GM12878 (cell line): ENCODE data around the gene PPP1R10. TPM values are rescaled to one million over a fixed set of nuclear protein-coding genes. Genes with fewer than 3 reads are reported as not detected.

ENCODE experiments used
- ATAC-seq: fragments of 200-7000 bp; cut with Tn5 transposase; 3 replicates; pipeline ENCODE4 v1.9.1; 2020; ENCODE audit warnings: mild to moderate bottlenecking, moderate library complexity
- BruUV-seq: library from RNA; stranded (reverse); fragments of 400-500 nt; replicated peaks from 2 replicates; lab custom pipeline; 2021; lab: Mats Ljungman, UMichigan
- CTCF ChIA-PET: fragments of 300-600 bp; sonication (Branson Sonifier 250); formaldehyde crosslinking; extraction: SDS; loops from one replicate; lab custom pipeline; 2021; ENCODE audit warnings: inconsistent platforms; lab: Yijun Ruan, JAX
- POLR2A ChIA-PET: fragments of 350-600 bp; formaldehyde crosslinking; extraction: SDS; loops from one replicate; lab custom pipeline; 2021; ENCODE audit warnings: inconsistent platforms; lab: Charles Lee
- RAD21 ChIA-PET: fragments of 300-600 bp; sonication (Branson Sonifier 250); formaldehyde crosslinking; loops from one replicate; lab custom pipeline; 2023; ENCODE audit warnings: antibody characterized with exemption; ENCODE audit not compliant: unreplicated experiment; lab: Charles Lee
- SMC1A ChIA-PET: fragments of 300-600 bp; sonication (Branson Sonifier 250); formaldehyde crosslinking; loops from one replicate; lab custom pipeline; 2023; ENCODE audit not compliant: unreplicated experiment, uncharacterized antibody; lab: Charles Lee
- DNase-seq: peaks from one replicate; pipeline ENCODE4 v3.0.0-alpha.2; 2011; ENCODE audit warnings: low read depth, low spot score
- FAIRE-seq: peaks from 3 replicates; lab custom pipeline; 2011; peaks lifted over from hg19 to GRCh38; lab: Jason Lieb, UNC
- H2AFZ ChIP-seq: 2 replicates; pipeline ENCODE4 v1.6.0; 2011; ENCODE audit warnings: low read depth, low read length, control low read depth; ENCODE audit not compliant: control insufficient read depth
- H3K27ac ChIP-seq: 2 replicates; pipeline ENCODE4 v1.5.1; 2011; ENCODE audit warnings: control low read depth; ENCODE audit not compliant: control insufficient read depth, insufficient read depth
- H3K27me3 ChIP-seq, 2 experiments: replicated peaks in 1 of 2; 2 replicates each; pipeline versions ENCODE4 v1.6.0 to v1.6.1; 2011; ENCODE audit warnings: low read length in 1 of 2; ENCODE audit not compliant: control insufficient read depth in 2 of 2, insufficient read depth in 2 of 2
- H3K36me3 ChIP-seq, 2 experiments: 2 replicates each; pipeline ENCODE4 v1.5.1; 2011; ENCODE audit warnings: low read length in 1 of 2; ENCODE audit not compliant: control insufficient read depth in 2 of 2, insufficient read depth in 2 of 2
- H3K4me1 ChIP-seq: 2 replicates; pipeline ENCODE4 v1.6.1; 2011; ENCODE audit warnings: mild to moderate bottlenecking, low read length, moderate library complexity, mixed read lengths; ENCODE audit not compliant: control insufficient read depth, insufficient read depth
- H3K4me2 ChIP-seq: 2 replicates; pipeline ENCODE4 v1.6.0; 2011; ENCODE audit warnings: control low read depth; ENCODE audit not compliant: control insufficient read depth, insufficient read depth
- H3K4me3 ChIP-seq: fragments of 200-600 bp; sonication (generic); 2 replicates; pipeline ENCODE4 v1.5.1; 2016
- H3K79me2 ChIP-seq: 2 replicates; pipeline ENCODE4 v1.6.0; 2011; ENCODE audit warnings: low read length; ENCODE audit not compliant: control insufficient read depth, insufficient read depth
- H3K9ac ChIP-seq: 2 replicates; pipeline ENCODE4 v1.8.0; 2011; ENCODE audit warnings: low read length, control low read depth, mixed read lengths; ENCODE audit not compliant: control insufficient read depth, insufficient read depth
- H3K9me3 ChIP-seq: replicated peaks from 3 replicates; pipeline ENCODE4 v1.5.1; 2011; ENCODE audit warnings: mild to moderate bottlenecking, low read length; ENCODE audit not compliant: control insufficient read depth, insufficient read depth
- H4K20me1 ChIP-seq: 2 replicates; pipeline ENCODE4 v1.6.0; 2011; ENCODE audit not compliant: control insufficient read depth, insufficient read depth
- ATF2 ChIP-seq: IDR thresholded peaks from 2 replicates; pipeline ENCODE4 v1.6.1; 2012; ENCODE audit warnings: low read length, inconsistent platforms
- CREB1 ChIP-seq: IDR thresholded peaks from 2 replicates; pipeline ENCODE4 v1.6.1; 2012; ENCODE audit warnings: low read depth, mild to moderate bottlenecking, inconsistent platforms
- E2F8 ChIP-seq: fragments of 450-650 bp; IDR thresholded peaks from 2 replicates; pipeline ENCODE4 v1.6.1; 2018; ENCODE audit warnings: mild to moderate bottlenecking, low read depth, moderate library complexity; ENCODE audit not compliant: partially characterized antibody
- HDAC2 ChIP-seq: fragments of 200-600 bp; sonication (generic); IDR thresholded peaks from 2 replicates; pipeline ENCODE4 v1.6.1; 2017
- IRF3 ChIP-seq: fragments of 450-650 bp; IDR thresholded peaks from 2 replicates; pipeline ENCODE4 v1.6.1; 2014; ENCODE audit warnings: mild to moderate bottlenecking
- IRF4 ChIP-seq: IDR thresholded peaks from 2 replicates; pipeline ENCODE4 v1.6.1; 2011; ENCODE audit warnings: low read depth, low read length
- MEF2B ChIP-seq: fragments of 450-650 bp; IDR thresholded peaks from 2 replicates; pipeline ENCODE4 v1.6.1; 2018; ENCODE audit warnings: mild to moderate bottlenecking, moderate library complexity; ENCODE audit not compliant: partially characterized antibody, poor library complexity, severe bottlenecking
- PRDM15 ChIP-seq: fragments of 450-650 bp; formaldehyde crosslinking; IDR thresholded peaks from 2 replicates; pipeline ENCODE4 v1.4.0; 2020; ENCODE audit warnings: mild to moderate bottlenecking, moderate library complexity
- SRF ChIP-seq, 2 experiments: IDR thresholded peaks; 2 replicates each; pipeline ENCODE4 v1.6.1; 2011; ENCODE audit warnings: low read depth in 2 of 2, low read length in 2 of 2, mild to moderate bottlenecking in 1 of 2, moderate library complexity in 1 of 2
- USF1 ChIP-seq: IDR thresholded peaks from 2 replicates; pipeline ENCODE4 v1.6.1; 2011; ENCODE audit warnings: borderline replicate concordance, low read depth, mild to moderate bottlenecking, moderate library complexity, mixed read lengths, low read length; ENCODE audit not compliant: insufficient read depth; ENCODE audit errors: extremely low read length
- WGBS: methylation state at CpG from one replicate; pipeline ENCODE4 v1.1.6; 2016; ENCODE audit warnings: low lambda C conversion rate; ENCODE audit not compliant: insufficient replicate concordance, insufficient coverage; ENCODE audit errors: missing lambda C conversion rate; 5-methylcytosine and 5-hydroxymethylcytosine counted together
- in situ Hi-C: fragments of 300-500 bp; cut with MboI; formaldehyde crosslinking; loops from 9 replicates; pipeline ENCODE4 v1.14.3; 2018; ENCODE audit warnings: mixed read lengths
- intact Hi-C: fragments of 100-400 bp; cut with micrococcal nuclease; formaldehyde crosslinking; loops from one replicate; pipeline ENCODE4 v1.14.2; 2022; ENCODE audit not compliant: unreplicated experiment
- polyA plus RNA-seq, 11 experiments: library from polyadenylated mRNA; depleted of rRNA in 4 of 11; unstranded in 6 of 11; stranded (reverse) in 5 of 11; fragments of >200 nt; fragmentation: Nextera tagmentation in 4 of 11; fragmentation: Illumina TruSeq in 1 of 11; extraction: Ambion mirVana in 4 of 11; extraction: Trizol in 1 of 11; gene quantifications; 1 replicate in 1 of 11; 2 replicates in 10 of 11; pipeline versions ENCODE4 v1.2.1 to v1.2.3, GENCODE V29; 2011 to 2016; ENCODE audit warnings: inconsistent platforms in 2 of 11, missing spikeins in 2 of 11, low read depth in 1 of 11
- total RNA-seq, 4 experiments: library from RNA; depleted of rRNA in 3 of 4; stranded (reverse); fragments of >200 nt in 3 of 4; fragmentation: Illumina TruSeq in 1 of 4; extraction: Trizol in 1 of 4; gene quantifications; 2 replicates each; pipeline versions ENCODE4 v1.2.1 to v1.2.3, GENCODE V29; 2013 to 2021

PPP1R10 gene
- total and polyA plus RNA-seq, 10 of the 15 experiments (the other 5 are each of a cell fraction or from before 2014, with no cell fraction given), result 11.3 to 83.8 (median 41.2) TPM

GRCh38 chr6:30641048-30641447 lies 24.0 kb upstream of the PPP1R10 start:
- Histone ChIP-seq H3K36me3 (peaks cover 0 to 7% of the 10 kb centered on the region in 2 experiments; a peak in 2 of 4 replicates), H3K4me1 (no peaks in the 10 kb centered on the region), H2AFZ (no peak overlapping the region), H3K79me2 (no peaks in the 10 kb centered on the region), H3K4me3 (no peak overlapping the region), H3K9me3 (no peaks in the 10 kb centered on the region), H3K27me3 (no peaks in the 10 kb centered on the region), H3K9ac (no peak overlapping the region), H3K27ac (no peak overlapping the region), H3K4me2 (no peak overlapping the region), H4K20me1 (no peaks in the 10 kb centered on the region)
- ChIA-PET CTCF (interaction anchor here (0.8 to 1.5 kb wide), 5 partner anchors 90 to 187 kb away, joined by 3 to 7 read pairs (median 4); no protein-coding TSS in a partner anchor), SMC1A (interaction anchor here (1.7 kb wide), 1 partner anchor 96 kb away, joined by 4 read pairs; no protein-coding TSS in a partner anchor), POLR2A (interaction anchor here (0.5 to 1.0 kb wide), 6 partner anchors 9 to 47 kb away, joined by 3 to 5 read pairs (median 4); partner anchors contain the start of gene MRPS18B), RAD21 (no interaction called here)
- no TSS peak for BruUV-seq
- in situ Hi-C loops, result no loop called here
- DNase-seq, result no peak
- no peak for FAIRE-seq
- no peak for ATAC-seq
- intact Hi-C loops, result no loop called here
- WGBS, result 93% methylated on average over 1 of the region's 1 CpG
- TF ChIP-seq MEF2B, result no peak
- TF ChIP-seq IRF3, result no peak
- no peak for TF ChIP-seq PRDM15 (CRISPR knock-in tag)
- TF ChIP-seq ATF2, result no peak
- no peak for TF ChIP-seq USF1
- no peak for TF ChIP-seq IRF4
- TF ChIP-seq E2F8, result no peak
- TF ChIP-seq SRF (IDR thresholded peaks at IDR 0.05; ENCODE audit: low read depth in 2 of 2, low read length in 2 of 2), result no peak
- TF ChIP-seq HDAC2, result no peak
- no peak for TF ChIP-seq CREB1
